Measurements from ENCODE around the gene ZNF296.

Gene ZNF296

GRCh38 chr19:45063851-45064801, 12.2 kb downstream of the ZNF296 start:
- Mint-ChIP-seq H3K27me3 (no peaks in the 10 kb centered on the region), H3K4me1 (peaks cover 24% of the 10 kb centered on the region), H3K36me3 (peaks cover 49% of the 10 kb centered on the region), H3K4me3 (no peak overlapping the region), H3K27ac (no peak overlapping the region), H3K9me3 (no peaks in the 10 kb centered on the region)
- ATAC-seq, result peak; percentile 61

GRCh38 chr19:45061965-45062364, 14.3 kb downstream of the ZNF296 start:
- Mint-ChIP-seq H3K36me3 (peaks cover 60% of the 10 kb centered on the region), H3K27me3 (no peaks in the 10 kb centered on the region)
- ATAC-seq, result no peak

GRCh38 chr19:45059258-45059965, 16.9 kb downstream of the ZNF296 start:
- H3K27ac Mint-ChIP-seq, result peak overlapping the region; percentile 73
- H3K4me3 Mint-ChIP-seq, result no peak overlapping the region
- no peaks in the 10 kb centered on the region for H3K27me3 Mint-ChIP-seq
- H3K4me1 Mint-ChIP-seq, result peaks cover 50% of the 10 kb centered on the region
- H3K9me3 Mint-ChIP-seq, result no peaks in the 10 kb centered on the region
- H3K36me3 Mint-ChIP-seq, result peaks cover 72% of the 10 kb centered on the region
- peak; percentile 91 for ATAC-seq

More at GRCh38 chr19:45061965-45062364, 14.3 kb downstream of the ZNF296 start:
- Mint-ChIP-seq H3K27ac (no peak overlapping the region), H3K4me1 (peaks cover 28% of the 10 kb centered on the region), H3K9me3 (no peaks in the 10 kb centered on the region), H3K4me3 (no peak overlapping the region)

DNA sequence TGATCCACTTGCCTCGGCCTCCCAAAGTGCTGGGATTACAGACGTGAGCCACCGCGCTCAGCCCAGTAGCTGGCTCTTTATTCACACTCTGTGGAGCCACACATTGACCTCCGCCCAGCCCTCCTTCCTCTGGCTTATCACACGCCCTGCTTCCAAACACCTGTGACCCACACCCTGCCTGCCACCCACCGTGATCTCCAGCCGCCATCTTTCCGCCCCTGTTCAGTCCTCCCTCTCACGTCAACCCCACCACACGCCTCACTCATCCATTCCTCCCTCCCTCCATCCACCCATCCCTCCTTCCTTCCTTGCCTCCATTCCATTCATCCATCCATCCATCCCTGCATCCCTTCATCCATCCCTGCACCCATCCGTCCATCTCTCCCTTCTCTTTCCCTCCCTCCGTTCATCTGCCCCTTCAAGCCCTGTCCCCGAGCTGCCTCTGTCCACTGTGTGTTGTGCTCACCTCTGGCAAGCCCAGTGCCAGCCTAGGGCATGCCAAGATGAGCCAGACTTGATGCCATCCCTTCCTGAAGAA, 17.6 kb downstream of the ZNF296 start:
- Mint-ChIP-seq H3K9me3 (no peaks in the 10 kb centered on the region), H3K27ac (peak overlapping the region; percentile 73), H3K27me3 (no peaks in the 10 kb centered on the region), H3K4me1 (peaks cover 51% of the 10 kb centered on the region), H3K4me3 (no peak overlapping the region), H3K36me3 (peaks cover 71% of the 10 kb centered on the region)
- ATAC-seq, result no peak

DNA sequence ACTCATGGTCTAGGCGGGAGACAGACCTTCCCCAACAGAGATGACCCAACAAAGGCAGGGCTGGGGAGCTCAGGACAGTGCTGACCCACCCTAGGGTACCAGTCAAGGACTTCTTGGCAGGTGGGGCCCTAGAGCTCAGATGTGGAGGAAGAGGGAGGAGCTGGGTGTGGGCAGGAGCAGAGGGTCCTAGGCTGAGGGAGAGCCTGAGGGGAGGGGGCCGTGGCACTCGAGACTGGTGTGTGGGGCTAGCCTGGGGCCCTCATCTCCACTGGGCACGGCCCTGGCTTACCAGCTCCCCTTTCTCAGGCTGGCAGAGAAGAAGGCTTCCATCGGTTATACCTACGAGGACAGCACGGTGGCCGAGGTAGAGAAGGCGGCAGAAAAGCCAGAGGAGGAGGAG, 18.8 kb downstream of the ZNF296 start:
- peak overlapping the region; percentile 73 for H3K27ac Mint-ChIP-seq
- H3K4me3 Mint-ChIP-seq, result peak overlapping the region; percentile 22
- no peak for ATAC-seq
- H3K27me3 Mint-ChIP-seq, result no peaks in the 10 kb centered on the region
- peaks cover 58% of the 10 kb centered on the region for H3K4me1 Mint-ChIP-seq
- no peaks in the 10 kb centered on the region for H3K9me3 Mint-ChIP-seq
- H3K36me3 Mint-ChIP-seq, result peaks cover 70% of the 10 kb centered on the region

GRCh38 chr19:45056831-45057230, 19.4 kb downstream of the ZNF296 start:
- no peaks in the 10 kb centered on the region for H3K9me3 Mint-ChIP-seq
- H3K27me3 Mint-ChIP-seq, result no peaks in the 10 kb centered on the region
- H3K4me1 Mint-ChIP-seq, result peaks cover 64% of the 10 kb centered on the region
- peaks cover 74% of the 10 kb centered on the region for H3K36me3 Mint-ChIP-seq
- peak overlapping the region; percentile 73 for H3K27ac Mint-ChIP-seq
- H3K4me3 Mint-ChIP-seq, result peak overlapping the region; percentile 22
- peak; percentile 57 for ATAC-seq

GRCh38 chr19:45051929-45052579, 24.2 kb downstream of the ZNF296 start:
- H3K9me3 Mint-ChIP-seq, result no peaks in the 10 kb centered on the region
- H3K27me3 Mint-ChIP-seq, result no peaks in the 10 kb centered on the region
- peak overlapping the region; percentile 85 for H3K27ac Mint-ChIP-seq
- H3K36me3 Mint-ChIP-seq, result peaks cover 48% of the 10 kb centered on the region
- peaks cover 83% of the 10 kb centered on the region for H3K4me1 Mint-ChIP-seq
- ATAC-seq, result peak; percentile 93
- H3K4me3 Mint-ChIP-seq, result peak overlapping the region; percentile 74

GRCh38 chr19:45050036-45050435, 26.2 kb downstream of the ZNF296 start:
- peak overlapping the region; percentile 85 for H3K27ac Mint-ChIP-seq
- H3K4me3 Mint-ChIP-seq, result peak overlapping the region; percentile 27
- ATAC-seq, result no peak
- H3K4me1 Mint-ChIP-seq, result peaks cover 83% of the 10 kb centered on the region
- H3K36me3 Mint-ChIP-seq, result peaks cover 49% of the 10 kb centered on the region
- no peaks in the 10 kb centered on the region for H3K9me3 Mint-ChIP-seq
- no peaks in the 10 kb centered on the region for H3K27me3 Mint-ChIP-seq

- Mint-ChIP-seq H3K36me3 (peaks cover 49% of the 10 kb centered on the region), H3K9me3 (no peaks in the 10 kb centered on the region), H3K27ac (peak overlapping the region; percentile 85), H3K4me3 (peak overlapping the region; percentile 31), H3K4me1 (peaks cover 79% of the 10 kb centered on the region), H3K27me3 (no peaks in the 10 kb centered on the region)
- ATAC-seq, result no peak
Measured at GRCh38 chr19:45049073-45049736, 27.1 kb downstream of the ZNF296 start.

- Mint-ChIP-seq H3K27me3 (no peaks in the 10 kb centered on the region), H3K4me1 (peaks cover 73% of the 10 kb centered on the region), H3K4me3 (peak overlapping the region; percentile 89), H3K27ac (peak overlapping the region; percentile 85), H3K36me3 (peaks cover 42% of the 10 kb centered on the region), H3K9me3 (no peaks in the 10 kb centered on the region)
- peak; percentile 83 for ATAC-seq
Measured at GRCh38 chr19:45047188-45047797, 29.0 kb downstream of the ZNF296 start.

GRCh38 chr19:45046355-45046754, 29.9 kb downstream of the ZNF296 start:
- Mint-ChIP-seq H3K4me3 (peak overlapping the region; percentile 89), H3K9me3 (no peaks in the 10 kb centered on the region), H3K36me3 (peaks cover 46% of the 10 kb centered on the region)

GRCh38 chr19:45045671-45046353, 30.5 kb downstream of the ZNF296 start:
- no peak overlapping the region for H3K4me3 Mint-ChIP-seq
- H3K36me3 Mint-ChIP-seq, result peaks cover 50% of the 10 kb centered on the region
- H3K4me1 Mint-ChIP-seq, result peaks cover 73% of the 10 kb centered on the region
- no peaks in the 10 kb centered on the region for H3K27me3 Mint-ChIP-seq
- no peaks in the 10 kb centered on the region for H3K9me3 Mint-ChIP-seq
- no peak for ATAC-seq
- H3K27ac Mint-ChIP-seq, result peak overlapping the region; percentile 85

More at GRCh38 chr19:45046355-45046754, 29.9 kb downstream of the ZNF296 start:
- peaks cover 73% of the 10 kb centered on the region for H3K4me1 Mint-ChIP-seq
- peak overlapping the region; percentile 85 for H3K27ac Mint-ChIP-seq
- H3K27me3 Mint-ChIP-seq, result no peaks in the 10 kb centered on the region
- no peak for ATAC-seq

GRCh38 chr19:45041125-45041524, 35.2 kb downstream of the ZNF296 start:
- Mint-ChIP-seq H3K27me3 (no peaks in the 10 kb centered on the region), H3K4me1 (peaks cover 54% of the 10 kb centered on the region), H3K36me3 (peaks cover 57% of the 10 kb centered on the region), H3K9me3 (no peaks in the 10 kb centered on the region), H3K4me3 (peak overlapping the region; percentile 87), H3K27ac (peak overlapping the region; percentile 92)
- no peak for ATAC-seq
